ENCODE data around the gene SRL. TPM values are rescaled to one million over a fixed set of nuclear protein-coding genes. Genes with fewer than 3 reads are reported as not detected.

Gene SRL
- total and polyA plus RNA-seq, 11 donors = 218 to 760 (median 491) TPM

GRCh38 chr16:4208341-4208751 is 33.5 kb downstream of the SRL start:
- Histone ChIP-seq H3K9me3 (no peaks in the 10 kb centered on the region), H3K36me3 (peaks cover 0 to 17% (median 0%) of the 10 kb centered on the region in 9 donors), H3K4me3 (no peak overlapping the region), H3K4me1 (peaks cover 5 to 84% (median 42%) of the 10 kb centered on the region in 12 donors), H3K27ac (peak overlapping the region; percentile 41 to 96 (median 70)), H3K27me3 (no peaks in the 10 kb centered on the region)
- ATAC-seq (peak in 2 of 4 donors; percentile 8 to 18), DNase-seq (peak in 4 of 5 donors; percentile 54 to 72 (median 62))
- intact Hi-C loops (cut with DNase I) = loop anchor here in 5 of 10 donors (5.0 to 10.0 kb wide), 4 partner anchors 34 to 196 kb away; partner anchors contain the start of gene SRL (in 2 of the 5)
- WGBS, 4 donors = 32 to 49% (median 42%) methylated on average over 13 to 14 of the region's 14 CpGs
- TF ChIP-seq, protein P1, sequence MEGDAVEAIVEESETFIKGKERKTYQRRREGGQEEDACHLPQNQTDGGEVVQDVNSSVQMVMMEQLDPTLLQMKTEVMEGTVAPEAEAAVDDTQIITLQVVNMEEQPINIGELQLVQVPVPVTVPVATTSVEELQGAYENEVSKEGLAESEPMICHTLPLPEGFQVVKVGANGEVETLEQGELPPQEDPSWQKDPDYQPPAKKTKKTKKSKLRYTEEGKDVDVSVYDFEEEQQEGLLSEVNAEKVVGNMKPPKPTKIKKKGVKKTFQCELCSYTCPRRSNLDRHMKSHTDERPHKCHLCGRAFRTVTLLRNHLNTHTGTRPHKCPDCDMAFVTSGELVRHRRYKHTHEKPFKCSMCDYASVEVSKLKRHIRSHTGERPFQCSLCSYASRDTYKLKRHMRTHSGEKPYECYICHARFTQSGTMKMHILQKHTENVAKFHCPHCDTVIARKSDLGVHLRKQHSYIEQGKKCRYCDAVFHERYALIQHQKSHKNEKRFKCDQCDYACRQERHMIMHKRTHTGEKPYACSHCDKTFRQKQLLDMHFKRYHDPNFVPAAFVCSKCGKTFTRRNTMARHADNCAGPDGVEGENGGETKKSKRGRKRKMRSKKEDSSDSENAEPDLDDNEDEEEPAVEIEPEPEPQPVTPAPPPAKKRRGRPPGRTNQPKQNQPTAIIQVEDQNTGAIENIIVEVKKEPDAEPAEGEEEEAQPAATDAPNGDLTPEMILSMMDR (IDR thresholded peaks at IDR 0.05) = no peak
- TF ChIP-seq POLR2A (IDR thresholded peaks at IDR 0.05) = no peak

DNA sequence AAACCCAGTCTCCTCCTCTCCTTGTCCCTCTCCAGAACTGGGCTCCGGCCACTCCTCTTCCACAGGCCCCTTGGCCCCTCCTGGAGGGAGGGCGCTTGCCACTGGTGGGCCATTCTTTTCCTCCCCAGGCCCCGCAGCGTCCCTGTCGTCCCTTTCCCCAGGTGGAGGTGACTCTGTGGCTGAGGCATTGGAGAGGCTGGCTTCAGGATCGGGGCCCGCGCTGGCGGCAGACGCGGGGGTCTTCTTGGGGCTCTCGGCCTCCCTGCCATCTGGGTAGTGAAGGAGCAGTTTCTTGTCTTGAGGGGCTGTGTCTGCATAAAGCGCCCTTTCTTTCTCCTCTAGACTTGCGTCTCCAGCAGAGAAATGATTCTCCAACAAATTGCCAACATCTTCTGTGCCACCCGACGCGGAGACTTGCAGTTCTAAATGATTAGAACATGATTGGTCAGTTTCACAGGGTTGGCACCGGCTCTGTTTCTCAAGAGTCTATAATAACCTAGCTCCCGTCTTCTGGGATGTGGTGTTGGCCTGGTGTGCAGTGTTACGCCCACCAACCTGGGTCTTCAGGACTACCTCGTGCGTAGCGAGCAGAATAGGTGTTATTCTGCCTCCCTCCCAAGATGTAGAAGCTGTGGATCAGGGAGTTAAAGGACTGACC is 34.1 kb downstream of the SRL start:
- Histone ChIP-seq H3K9me3 (no peaks in the 10 kb centered on the region), H3K27ac (peak overlapping the region; percentile 32 to 96 (median 70)), H3K4me3 (no peak overlapping the region), H3K36me3 (peaks cover 0 to 23% (median 4%) of the 10 kb centered on the region in 9 donors), H3K4me1 (peaks cover 5 to 80% (median 40%) of the 10 kb centered on the region in 12 donors), H3K27me3 (no peaks in the 10 kb centered on the region)
- ATAC-seq (no peak), DNase-seq (no peak)
- intact Hi-C loops (cut with DNase I) = loop anchor here in 5 of 10 donors (5.0 to 10.0 kb wide), 4 partner anchors 34 to 197 kb away; partner anchors contain the start of gene SRL (in 2 of the 5)
- 75 to 80% (median 79%) methylated on average over 23 of the region's 23 CpGs for WGBS, 4 donors
- TF ChIP-seq, protein P1 (IDR thresholded peaks at IDR 0.05) = no peak
- no peak for TF ChIP-seq POLR2A (IDR thresholded peaks at IDR 0.05)

DNA sequence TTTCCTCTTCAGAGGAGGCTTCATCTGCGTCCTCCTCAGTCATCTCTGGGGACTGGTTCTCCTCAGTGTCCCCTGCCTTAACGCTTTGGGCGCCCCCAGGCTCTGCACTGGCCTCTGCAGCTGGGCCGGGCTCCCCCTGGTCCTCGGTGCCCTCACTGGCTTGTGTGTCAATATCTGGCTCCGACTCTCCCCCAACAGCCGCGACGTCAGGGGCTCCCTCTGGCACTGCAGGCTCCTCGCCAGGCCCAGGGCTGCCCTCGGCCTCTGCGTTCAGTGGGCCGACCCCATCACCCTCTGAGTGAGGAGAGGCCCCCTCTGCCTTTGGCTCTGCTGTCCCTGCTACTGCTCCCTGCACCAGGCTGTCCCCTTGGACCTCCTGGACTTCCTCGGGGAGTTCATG is 34.7 kb downstream of the SRL start:
- Histone ChIP-seq H3K36me3 (peaks cover 0 to 28% (median 8%) of the 10 kb centered on the region in 9 donors), H3K9me3 (no peaks in the 10 kb centered on the region), H3K4me1 (peaks cover 5 to 76% (median 36%) of the 10 kb centered on the region in 12 donors), H3K4me3 (no peak overlapping the region), H3K27ac (peak overlapping the region in 11 of 12 donors; percentile 14 to 96 (median 72)), H3K27me3 (no peaks in the 10 kb centered on the region)
- DNase-seq (peak in 1 of 5 donors; percentile 44), ATAC-seq (peak in 3 of 4 donors; percentile 6 to 17 (median 15))
- TF ChIP-seq, protein P1 (IDR thresholded peaks at IDR 0.05) = no peak
- TF ChIP-seq POLR2A (IDR thresholded peaks at IDR 0.05) = no peak
- intact Hi-C loops (cut with DNase I) = loop anchor here in 5 of 10 donors (5.0 to 10.0 kb wide), 4 partner anchors 35 to 198 kb away; partner anchors contain the start of gene SRL (in 2 of the 5)
- 41 to 51% (median 46%) methylated on average over 14 of the region's 14 CpGs for WGBS, 4 donors

DNA sequence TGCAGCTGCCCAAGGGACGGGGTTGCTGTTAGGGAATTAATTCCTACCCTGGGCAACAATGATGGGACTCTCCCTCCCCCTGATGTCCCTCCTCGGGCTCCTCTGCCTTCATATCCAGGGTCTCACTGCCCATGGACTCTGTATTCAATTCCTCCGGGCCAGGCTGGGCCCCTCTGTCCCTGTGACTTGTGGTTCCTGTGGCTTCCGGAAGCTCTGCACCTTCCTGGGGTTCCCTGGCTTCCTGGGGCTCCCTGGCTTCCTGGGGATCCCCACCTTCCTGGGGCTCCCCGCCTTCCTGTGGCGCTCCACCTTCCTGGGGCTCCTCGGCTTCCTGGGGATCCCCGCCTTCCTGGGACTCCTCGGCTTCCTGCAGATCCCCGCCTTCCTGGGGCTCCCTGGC is 35.2 kb downstream of the SRL start:
- H3K9me3 ChIP-seq = no peaks in the 10 kb centered on the region
- H3K4me1 ChIP-seq = peaks cover 5 to 71% (median 33%) of the 10 kb centered on the region in 12 donors
- H3K27me3 ChIP-seq = no peaks in the 10 kb centered on the region
- H3K27ac ChIP-seq = peak overlapping the region in 10 of 12 donors; percentile 14 to 96 (median 69)
- no peak for ATAC-seq
- peaks cover 0 to 34% (median 8%) of the 10 kb centered on the region in 9 donors for H3K36me3 ChIP-seq
- intact Hi-C loops (cut with DNase I) = loop anchor here in 5 of 10 donors (5.0 to 10.0 kb wide), 4 partner anchors 36 to 198 kb away; partner anchors contain the start of gene SRL (in 2 of the 5)
- TF ChIP-seq, protein P1 (IDR thresholded peaks at IDR 0.05) = no peak
- TF ChIP-seq POLR2A (IDR thresholded peaks at IDR 0.05) = no peak
- DNase-seq = no peak
- 47 to 57% (median 49%) methylated on average over 10 of the region's 10 CpGs for WGBS, 4 donors
- no peak overlapping the region for H3K4me3 ChIP-seq

Data from heart left ventricle (tissue), 16 donors.